ENCODE data around the gene WDR13.
"Not testable (repeated sequence)": the region's sequence is repeated elsewhere in the genome, so short reads cannot be mapped to it uniquely, and the experiment has no call there.

WDR13 gene

DNA sequence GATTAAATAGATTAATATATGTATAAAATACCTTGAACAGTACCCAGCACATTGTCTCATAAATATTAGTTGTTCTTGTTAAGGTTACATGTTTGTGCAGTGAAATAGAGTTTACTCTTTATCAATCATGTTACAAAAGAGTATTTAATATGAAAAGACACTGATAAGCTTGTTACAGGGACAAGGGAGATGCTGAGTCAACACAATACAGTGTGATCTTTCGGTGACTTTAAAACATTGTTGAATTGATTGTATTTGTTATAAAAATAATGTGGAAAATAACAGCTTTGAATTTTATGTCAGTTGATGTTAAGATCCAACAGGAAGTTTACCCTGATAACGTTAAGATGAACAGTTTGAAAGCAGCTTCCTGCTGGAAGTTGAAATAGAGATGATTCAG is 1.4 kb upstream of the WDR13 start:
- DNase-seq (ENCODE audit: low read depth), result no peak

DNA sequence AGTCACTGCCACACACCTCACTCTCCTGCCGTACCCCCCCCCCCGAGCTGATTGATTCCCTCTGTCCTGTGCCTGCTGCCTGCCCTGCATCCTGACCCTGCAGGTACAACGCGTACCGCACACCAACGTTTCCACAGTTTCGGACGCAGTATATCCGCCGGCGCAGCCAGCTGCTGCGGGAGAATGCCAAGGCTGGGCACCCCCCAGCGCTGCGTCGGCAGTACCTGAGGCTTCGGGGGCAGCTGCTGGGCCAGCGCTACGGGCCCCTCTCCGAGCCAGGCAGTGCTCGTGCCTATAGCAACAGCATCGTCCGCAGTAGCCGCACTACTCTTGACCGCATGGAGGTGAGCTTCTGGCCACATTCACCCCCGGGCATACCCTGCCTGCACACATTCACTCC is 1.3 kb downstream of the WDR13 start:
- no peak for DNase-seq (ENCODE audit: low read depth)

DNA sequence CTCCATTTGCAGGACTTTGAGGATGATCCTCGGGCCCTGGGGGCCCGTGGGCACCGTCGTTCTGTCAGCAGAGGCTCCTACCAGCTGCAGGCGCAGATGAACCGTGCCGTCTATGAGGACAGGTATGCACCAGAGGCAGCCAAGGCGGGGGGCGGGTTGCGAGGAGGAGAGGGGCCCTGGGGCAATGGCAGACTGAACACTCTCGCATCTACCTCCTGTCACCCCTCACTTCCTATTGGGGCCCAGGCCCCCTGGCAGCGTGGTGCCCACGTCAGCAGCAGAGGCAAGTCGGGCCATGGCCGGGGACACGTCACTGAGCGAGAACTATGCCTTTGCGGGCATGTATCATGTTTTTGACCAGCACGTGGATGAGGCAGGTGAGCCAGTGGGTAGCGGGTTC is 2.0 kb downstream of the WDR13 start:
- DNase-seq (ENCODE audit: low read depth), result no peak

GRCh38 chrX:48600226-48600625 is 2.9 kb downstream of the WDR13 start:
- DNase-seq (ENCODE audit: low read depth), result no peak

- DNase-seq (ENCODE audit: low read depth), result no peak
Measured at GRCh38 chrX:48601741-48602394, 4.6 kb downstream of the WDR13 start.

- DNase-seq (ENCODE audit: low read depth), result no peak
Measured at GRCh38 chrX:48604701-48605100, 7.4 kb downstream of the WDR13 start.

GRCh38 chrX:48606091-48606490 is 8.8 kb downstream of the WDR13 start:
- no peak for DNase-seq (ENCODE audit: low read depth)

- DNase-seq (ENCODE audit: low read depth), result no peak
Measured at GRCh38 chrX:48611703-48612102, 14.4 kb downstream of the WDR13 start.

GRCh38 chrX:48613502-48614160 is 16.3 kb downstream of the WDR13 start:
- DNase-seq (ENCODE audit: low read depth), result no peak

DNA sequence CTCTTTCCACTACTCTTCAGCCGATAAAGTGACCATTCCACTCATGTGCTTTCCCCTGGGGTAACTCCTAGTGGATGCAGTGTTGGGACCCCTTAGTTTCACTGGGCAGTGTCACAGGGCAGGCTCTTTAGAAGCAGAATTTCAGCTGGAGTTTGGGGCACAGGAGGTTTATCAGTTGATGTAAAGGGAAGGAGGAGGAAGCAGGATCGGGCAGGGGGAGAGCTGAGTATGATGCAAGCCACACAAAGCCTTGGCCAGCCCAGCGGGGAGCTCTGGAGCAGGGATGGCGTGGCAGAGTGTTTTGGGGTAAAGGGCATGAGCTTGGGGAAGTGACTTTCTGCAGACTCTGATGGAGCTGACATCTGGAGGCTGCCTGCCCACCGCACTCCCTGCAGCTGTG is 19.3 kb downstream of the WDR13 start:
- no peak for DNase-seq (ENCODE audit: low read depth)

GRCh38 chrX:48617542-48618340 is 20.4 kb downstream of the WDR13 start:
- no peak for DNase-seq (ENCODE audit: low read depth)

- no peak for DNase-seq (ENCODE audit: low read depth)
Measured at GRCh38 chrX:48626401-48627298, 29.4 kb downstream of the WDR13 start.

DNA sequence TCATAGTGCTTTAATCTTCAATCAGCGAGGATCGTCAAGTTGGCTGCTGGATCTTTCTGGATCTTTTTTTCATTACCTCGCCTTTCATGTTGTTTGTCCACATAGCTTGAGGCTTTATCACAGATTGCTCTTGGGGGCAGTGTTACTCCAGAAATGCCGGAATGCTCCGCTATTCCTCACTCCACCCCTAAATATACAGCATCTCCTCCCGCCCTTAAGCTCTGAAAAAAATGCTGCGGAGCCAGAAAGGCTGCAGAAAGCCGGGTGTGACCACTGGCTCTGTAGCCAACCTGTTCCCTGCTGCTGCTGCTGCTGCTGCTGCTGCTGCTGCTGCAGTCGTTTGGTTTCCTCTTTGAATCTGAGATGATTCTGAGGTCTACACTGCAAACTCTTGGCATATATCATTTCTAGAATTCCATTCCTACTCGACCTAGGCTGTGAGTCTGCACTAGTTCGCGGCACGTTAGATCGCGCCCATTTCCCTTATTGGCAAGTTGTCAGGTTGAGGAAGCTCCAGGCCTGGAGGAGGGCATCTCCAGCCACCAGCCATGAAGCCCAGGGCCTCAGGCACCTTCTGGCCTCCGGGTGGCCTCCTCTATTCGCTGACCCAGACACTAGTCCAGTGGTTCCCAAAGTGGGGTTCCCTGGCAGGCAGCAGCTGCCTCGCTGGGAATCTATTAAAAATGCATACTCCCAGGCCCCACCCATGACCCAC is 34.2 kb downstream of the WDR13 start:
- DNase-seq (ENCODE audit: low read depth), result peak; percentile 69

DNA sequence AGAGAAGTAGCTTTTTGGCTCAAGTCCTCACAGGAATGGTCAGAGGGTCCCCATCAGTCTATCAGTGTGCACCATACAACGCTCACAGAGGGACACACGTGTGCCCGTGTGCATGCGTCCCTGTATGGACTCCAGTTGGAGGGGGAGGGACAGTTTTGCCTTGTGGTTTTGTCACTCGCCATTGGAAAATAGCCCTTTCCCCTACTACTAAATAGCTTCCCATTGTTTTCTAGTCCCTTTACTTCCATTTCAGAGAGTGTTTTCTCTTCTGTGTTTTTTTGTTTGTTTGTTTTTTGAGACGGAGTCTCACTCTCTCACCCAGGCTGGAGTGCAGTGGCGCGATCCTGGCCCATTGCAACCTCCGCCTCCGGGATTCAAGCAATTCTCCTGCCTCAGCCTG is 34.9 kb downstream of the WDR13 start:
- no peak for DNase-seq (ENCODE audit: low read depth)

DNA sequence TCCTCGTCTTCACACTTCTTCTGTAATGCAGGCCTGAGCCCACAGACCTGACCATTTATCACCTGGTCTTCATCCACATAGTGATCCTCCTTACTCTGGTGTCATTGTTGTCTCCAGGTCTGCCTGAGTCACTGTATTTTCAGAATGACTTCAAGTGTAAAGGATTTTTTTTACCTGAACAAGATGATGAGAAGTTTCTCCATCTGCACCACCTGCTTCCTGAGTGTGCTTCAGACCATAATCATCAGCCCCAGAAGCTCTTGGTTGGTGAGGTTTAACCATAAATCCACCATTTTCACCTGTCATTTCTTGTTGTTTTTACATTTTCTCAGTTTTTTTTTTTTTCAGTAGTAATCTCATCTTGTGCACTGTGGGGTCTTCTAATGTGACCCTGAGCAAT is 39.0 kb downstream of the WDR13 start:
- no peak for DNase-seq (ENCODE audit: low read depth)

DNA sequence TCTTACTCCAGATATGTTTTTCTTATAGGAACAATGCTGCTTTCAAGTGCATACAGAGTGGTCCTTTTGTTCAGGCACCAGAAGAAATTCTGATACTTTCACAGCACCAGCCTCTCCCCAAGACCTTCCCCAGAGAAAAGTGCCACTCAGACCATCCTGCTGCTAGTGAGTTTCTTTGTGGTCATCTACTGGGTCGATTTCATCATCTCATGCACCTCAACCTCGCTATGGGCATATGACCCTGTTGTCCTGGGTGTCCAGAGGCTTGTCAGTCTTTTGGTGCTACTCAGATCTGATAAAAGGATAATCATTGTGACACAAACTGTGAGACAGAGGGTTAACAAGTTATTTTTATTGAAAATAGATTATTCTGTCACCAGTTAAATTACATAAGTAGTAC is 39.5 kb downstream of the WDR13 start:
- DNase-seq (ENCODE audit: low read depth), result no peak

- no peak for DNase-seq (ENCODE audit: low read depth)
Measured at GRCh38 chrX:48645669-48646068, 48.4 kb downstream of the WDR13 start.

DNA sequence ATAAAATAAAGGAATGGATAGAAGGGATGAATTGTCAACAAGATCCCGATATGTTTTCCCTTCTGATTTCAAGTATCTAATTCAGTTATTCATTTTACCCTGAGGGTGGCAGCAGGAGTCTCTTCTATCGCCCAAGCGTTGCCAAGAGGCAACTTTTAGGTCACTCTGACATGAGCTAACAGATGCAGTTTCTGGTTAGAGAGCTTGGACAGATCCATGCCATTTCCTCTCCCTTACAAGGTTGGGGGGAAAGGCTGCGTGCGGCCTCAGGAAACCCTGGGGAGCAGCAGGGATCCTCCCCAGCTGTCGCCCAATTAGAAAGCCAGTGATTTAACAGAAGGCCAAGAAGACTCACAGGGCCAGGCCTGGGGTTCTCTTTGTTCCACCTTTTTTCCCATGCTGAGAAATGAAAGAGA is 51.1 kb downstream of the WDR13 start:
- no peak for DNase-seq (ENCODE audit: low read depth)

DNA sequence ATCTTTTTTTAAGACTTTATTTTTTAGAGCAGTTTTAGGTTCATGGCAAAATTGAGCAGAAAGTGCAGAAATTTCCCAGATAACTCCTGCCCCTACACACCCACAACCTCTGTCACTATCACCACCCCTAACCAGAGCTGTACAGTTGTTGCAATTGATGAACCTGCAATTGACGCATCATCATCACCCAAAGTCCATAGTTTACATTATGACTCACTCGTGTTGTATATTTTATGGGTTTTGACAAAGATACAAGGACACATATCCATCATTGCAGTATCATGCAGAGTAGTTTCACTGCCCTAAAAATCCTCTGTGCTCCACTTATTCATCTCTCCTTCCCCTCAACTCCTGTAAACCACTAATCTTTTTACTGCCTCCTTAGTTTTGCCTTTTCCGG is 51.8 kb downstream of the WDR13 start:
- no peak for DNase-seq (ENCODE audit: low read depth)

- DNase-seq (ENCODE audit: low read depth), result not testable (repeated sequence)
Measured at GRCh38 chrX:48652055-48652579, 54.8 kb downstream of the WDR13 start.

- DNase-seq (ENCODE audit: low read depth), result not testable (repeated sequence)
Measured at GRCh38 chrX:48654746-48655145, 57.5 kb downstream of the WDR13 start.
